ENCODE data around the gene WNK2.

Gene WNK2

GRCh38 chr9:93297659-93298497 is 113.9 kb downstream of the WNK2 start:
- DNase-seq = no peak

GRCh38 chr9:93298498-93299417 is 114.8 kb downstream of the WNK2 start:
- no peak for DNase-seq

GRCh38 chr9:93299418-93300174 is 115.7 kb downstream of the WNK2 start:
- DNase-seq = no peak

- no peak for DNase-seq
Observed at GRCh38 chr9:93300175-93300572, 116.2 kb downstream of the WNK2 start.

GRCh38 chr9:93300585-93301081 is 116.7 kb downstream of the WNK2 start:
- DNase-seq = no peak

GRCh38 chr9:93301291-93301811 is 117.4 kb downstream of the WNK2 start:
- DNase-seq = no peak

GRCh38 chr9:93301911-93302541 is 118.1 kb downstream of the WNK2 start:
- DNase-seq = no peak

- DNase-seq = peak; percentile 75
Observed at GRCh38 chr9:93302586-93303257, 118.8 kb downstream of the WNK2 start.

GRCh38 chr9:93303258-93303771 is 119.4 kb downstream of the WNK2 start:
- DNase-seq = no peak

- no peak for DNase-seq
Observed at GRCh38 chr9:93303806-93304573, 120.1 kb downstream of the WNK2 start.

- DNase-seq = peak; percentile 15
Observed at GRCh38 chr9:93304574-93305496, 120.9 kb downstream of the WNK2 start.

- DNase-seq = no peak
Observed at GRCh38 chr9:93305497-93306020, 121.6 kb downstream of the WNK2 start.

GRCh38 chr9:93306081-93306480 is 122.1 kb downstream of the WNK2 start:
- DNase-seq = no peak

- DNase-seq = no peak
Observed at GRCh38 chr9:93306579-93307091, 122.7 kb downstream of the WNK2 start.

- no peak for DNase-seq
Observed at GRCh38 chr9:93307468-93308157, 123.7 kb downstream of the WNK2 start.

GRCh38 chr9:93308158-93308602 is 124.2 kb downstream of the WNK2 start:
- no peak for DNase-seq

GRCh38 chr9:93308676-93309075 is 124.7 kb downstream of the WNK2 start:
- DNase-seq = no peak

GRCh38 chr9:93309889-93310425 is 126.0 kb downstream of the WNK2 start:
- no peak for DNase-seq

Data from CD4-positive, alpha-beta T cell treated with Interleukin-6 for 4 hours (primary cell).